Measurements from ENCODE around the gene RBM33.

Gene RBM33

DNA sequence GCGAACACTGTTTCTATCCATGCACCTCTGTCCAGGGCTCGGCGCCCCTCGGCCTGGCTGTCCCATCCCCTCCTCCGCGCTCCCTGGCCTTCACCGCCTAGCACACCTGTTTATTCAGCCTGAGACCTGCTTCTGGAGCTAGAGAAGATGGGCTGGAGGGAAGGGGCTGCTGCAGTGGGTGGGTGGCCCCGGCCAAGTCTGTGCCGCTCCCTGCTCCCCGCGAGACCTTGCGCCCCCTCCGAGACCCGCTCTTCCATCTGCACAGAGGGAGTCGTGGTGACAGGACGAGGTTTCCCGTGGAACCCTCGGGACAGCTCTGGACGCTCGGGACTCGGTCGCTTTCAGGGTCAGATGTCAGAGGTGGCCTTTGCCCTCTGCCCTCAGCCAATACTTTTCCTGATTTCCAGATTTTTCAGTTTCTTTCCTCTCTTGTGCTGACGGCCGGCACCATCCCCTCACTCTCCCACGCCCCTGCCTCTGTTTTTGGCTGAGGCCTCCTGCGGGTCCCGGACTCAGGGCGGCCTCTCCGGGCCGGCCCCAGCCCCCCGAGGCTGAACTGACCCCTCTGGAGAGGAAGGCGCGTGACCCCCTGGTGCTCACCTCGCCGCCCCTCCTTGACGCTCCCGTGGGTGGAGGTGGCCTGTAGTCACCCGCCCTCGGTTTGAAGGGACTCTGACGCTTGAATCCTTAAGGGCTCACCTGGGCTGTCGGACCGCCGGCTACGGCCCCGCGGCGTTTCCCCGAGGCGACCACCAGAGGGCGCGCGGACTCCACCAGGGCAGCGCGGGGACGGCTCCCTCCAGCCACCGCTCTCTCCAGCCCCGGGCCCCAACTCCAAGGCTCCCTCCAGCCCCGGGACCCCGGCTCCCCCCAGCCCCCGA, 152.2 kb downstream of the RBM33 start:
- DNase-seq (ENCODE audit: low read depth): peak; percentile 32

DNA sequence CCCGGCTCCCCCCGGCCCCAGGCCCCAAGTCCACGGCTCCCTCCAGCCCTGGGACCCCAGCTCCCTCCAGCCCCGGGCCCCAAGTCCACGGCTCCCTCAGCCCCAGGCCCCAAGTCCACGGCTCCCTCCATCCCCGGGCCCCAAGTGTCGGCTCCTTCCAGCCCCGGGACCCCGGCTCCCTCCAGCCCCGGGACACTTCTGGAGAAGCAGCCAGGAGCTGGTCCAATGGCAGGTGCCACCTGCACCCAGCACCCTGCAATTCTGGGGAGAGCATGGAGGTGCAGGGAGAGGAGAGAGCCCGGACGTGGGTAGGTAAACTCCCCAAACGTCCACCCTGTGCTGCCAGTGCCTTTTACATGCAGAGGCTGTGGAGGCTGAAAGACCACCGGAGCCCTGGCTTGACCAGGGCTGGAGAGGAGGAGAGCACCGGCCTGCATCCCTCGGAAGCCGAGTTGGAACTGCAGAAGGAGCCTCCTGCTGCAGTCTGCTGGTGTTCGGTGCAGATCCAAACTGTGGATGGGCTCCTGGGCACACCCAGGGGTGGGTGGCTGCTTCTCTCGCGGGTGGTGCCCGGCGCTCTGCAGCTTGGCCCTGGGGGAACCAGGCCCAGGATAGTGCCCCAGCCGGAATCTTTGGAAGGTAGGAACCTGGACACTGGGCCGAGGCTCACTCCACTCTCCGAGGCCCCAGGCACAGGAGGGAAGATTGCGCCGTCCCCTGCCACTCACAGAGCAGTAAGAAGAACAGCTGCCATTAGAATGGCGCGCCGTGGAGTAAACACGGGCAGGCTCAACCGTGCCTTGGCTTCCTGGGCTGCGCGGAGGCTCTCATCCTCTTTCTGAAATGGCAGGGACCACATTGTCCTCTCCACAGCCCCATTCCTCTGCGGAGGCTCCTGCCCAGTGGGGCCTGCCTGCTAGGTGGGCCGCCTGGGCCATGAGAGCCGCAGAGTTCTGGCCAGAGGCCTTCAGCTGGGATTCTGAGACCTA, 153.1 kb downstream of the RBM33 start:
- no peak for DNase-seq (ENCODE audit: low read depth)

DNA sequence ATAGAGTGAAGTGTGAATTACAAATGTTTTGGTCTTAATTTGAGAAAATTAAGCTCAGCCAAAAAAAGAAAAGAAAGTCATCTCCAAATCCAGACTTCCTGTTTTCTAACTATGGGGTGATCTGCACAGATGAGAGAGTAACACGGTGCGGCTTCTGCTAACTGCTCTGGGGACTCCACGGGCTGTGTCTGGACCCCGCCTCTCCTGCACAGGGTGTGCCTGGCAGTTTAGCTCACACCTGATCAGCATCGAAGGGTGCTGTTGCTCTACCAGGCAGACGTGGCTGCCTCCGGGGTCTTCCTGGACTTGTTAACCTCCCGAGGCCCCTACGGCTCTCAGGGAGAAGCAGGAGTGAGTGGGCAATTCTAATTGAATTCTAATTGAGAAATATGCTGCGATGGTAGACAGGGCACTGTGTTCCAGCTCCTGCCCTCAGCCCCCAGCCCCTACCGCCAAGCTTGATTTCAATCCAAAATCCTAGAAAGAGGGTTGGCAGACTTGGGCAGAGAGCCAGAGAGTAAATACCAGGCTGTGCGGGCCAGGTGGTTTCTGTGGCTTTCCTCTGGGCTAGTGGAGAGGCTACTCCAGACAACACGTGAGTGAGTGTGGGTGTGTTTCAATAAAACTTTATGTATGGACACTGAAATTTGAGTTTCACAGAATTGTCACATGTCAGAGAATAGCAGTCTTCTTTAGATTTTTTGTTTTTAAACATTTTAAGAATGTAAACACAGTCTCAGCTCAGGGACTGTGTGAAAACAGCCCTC, 154.4 kb downstream of the RBM33 start:
- no peak for DNase-seq (ENCODE audit: low read depth)

DNA sequence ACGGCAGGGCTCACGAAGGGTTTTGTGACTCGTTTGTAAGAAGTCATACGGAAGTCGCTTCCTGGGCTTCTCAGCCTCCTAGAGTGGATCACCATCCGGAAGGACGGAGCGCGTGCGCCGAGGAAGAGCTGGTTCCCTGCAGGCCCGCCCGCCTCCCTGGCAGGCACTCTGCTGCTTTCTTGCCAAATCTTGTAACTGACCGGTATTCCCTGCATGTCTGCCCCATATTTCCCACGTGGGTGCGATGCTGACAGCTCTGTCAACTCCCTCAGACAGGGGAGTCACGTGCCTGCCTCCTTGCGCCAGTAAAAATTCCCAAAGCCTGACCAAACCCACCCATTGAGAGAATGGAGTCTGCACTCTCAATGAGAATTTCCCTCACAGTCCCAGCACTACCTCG, 155.1 kb downstream of the RBM33 start:
- DNase-seq (ENCODE audit: low read depth): no peak

- no peak for DNase-seq (ENCODE audit: low read depth)
Observed at GRCh38 chr7:155800301-155800700, 155.8 kb downstream of the RBM33 start.

- DNase-seq (ENCODE audit: low read depth): no peak
Observed at GRCh38 chr7:155800741-155801267, 156.3 kb downstream of the RBM33 start.

DNA sequence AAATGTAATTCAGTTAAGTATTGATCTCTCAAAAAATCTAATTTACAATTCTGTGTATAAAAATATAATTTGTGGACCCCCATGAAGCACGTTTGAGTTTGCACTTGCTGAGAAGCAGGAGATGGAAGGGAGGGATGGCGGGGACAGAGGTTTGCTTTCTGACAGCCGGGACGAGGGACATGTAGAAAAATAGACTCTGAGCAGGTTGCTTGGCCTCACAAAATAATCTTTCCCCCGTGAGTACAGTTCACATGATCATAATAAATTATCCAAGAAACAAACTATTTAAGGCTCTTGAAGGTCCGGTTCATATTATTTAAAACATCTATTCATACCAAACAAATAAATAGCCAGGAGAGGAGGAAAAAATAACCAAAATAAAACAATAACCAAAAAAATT, 157.8 kb downstream of the RBM33 start:
- no peak for DNase-seq (ENCODE audit: low read depth)

DNA sequence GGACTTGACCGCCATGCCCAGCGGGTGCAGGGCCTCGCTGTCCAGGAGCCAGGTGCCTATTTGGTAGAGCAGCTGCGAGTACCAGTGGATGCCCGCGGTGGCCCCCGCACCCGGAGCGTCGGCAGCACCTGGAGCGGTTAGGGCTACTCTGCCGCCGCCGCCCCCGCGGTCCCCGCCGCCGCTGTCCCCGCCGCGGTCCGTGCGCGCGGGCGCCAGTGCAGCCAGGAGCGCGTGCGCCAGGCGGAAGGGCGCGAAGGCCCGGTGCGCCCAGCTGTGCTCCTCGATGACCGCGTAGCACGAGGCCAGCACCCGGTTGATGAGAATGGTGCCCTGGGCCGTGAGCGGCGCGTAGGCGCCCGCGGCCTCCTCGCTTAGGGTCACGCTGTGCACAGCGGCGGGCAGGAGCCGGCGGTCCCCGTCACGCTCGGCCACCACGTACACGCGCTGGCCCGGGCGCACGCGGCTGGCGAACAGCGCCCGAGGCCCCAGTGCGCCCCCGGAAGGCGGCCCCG, 158.5 kb downstream of the RBM33 start:
- DNase-seq (ENCODE audit: low read depth): no peak

GRCh38 chr7:155803418-155804376, 159.2 kb downstream of the RBM33 start:
- peak; percentile 25 for DNase-seq (ENCODE audit: low read depth)

- DNase-seq (ENCODE audit: low read depth): no peak
Observed at GRCh38 chr7:155804431-155804831, 160.0 kb downstream of the RBM33 start.

DNA sequence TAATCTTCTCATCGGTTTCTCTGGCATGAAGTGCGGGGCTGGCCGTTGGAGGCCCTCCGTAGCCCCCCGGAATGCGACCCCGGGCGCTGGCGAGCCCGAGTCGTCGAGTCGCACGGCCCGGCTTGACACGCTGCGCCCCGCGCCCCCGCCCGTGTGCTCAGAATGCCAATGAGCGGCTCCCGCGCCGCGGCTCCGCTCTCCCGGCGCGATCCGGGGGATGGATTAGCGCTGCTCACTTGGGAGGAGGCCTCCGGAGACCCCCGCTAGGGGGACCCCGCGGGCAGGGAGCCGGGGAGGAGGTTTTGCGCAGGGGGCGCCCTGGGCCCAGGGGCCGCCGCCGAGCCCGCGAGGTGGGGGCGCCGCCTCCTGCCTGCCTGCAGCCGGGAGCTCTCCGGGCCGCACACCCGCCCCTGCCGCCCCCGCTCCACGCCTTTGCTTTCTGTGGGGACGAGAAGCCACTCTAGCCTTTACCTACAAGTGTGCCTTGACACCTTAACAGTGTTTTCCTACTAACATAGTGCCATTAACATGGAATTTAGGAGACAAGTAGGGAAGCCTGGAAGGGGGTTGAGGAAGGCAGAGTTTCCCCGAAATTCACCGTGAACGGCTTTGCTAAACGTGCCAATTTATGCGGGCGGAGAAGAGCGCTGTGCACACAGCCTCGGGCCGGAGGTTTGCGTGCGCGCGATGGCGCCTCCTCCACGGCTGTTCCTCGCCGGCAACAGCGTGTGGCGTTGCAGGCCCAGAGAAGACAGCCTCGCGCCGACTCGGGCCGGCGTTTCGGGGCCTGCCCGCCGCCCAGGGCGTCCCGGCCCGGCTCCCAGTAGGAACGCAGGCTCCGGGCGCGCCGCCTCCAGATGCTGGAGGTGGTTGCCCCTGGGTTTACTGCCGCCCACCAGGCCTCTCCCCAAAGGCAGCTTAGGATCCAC, 160.7 kb downstream of the RBM33 start:
- peak; percentile 60 for DNase-seq (ENCODE audit: low read depth)

GRCh38 chr7:155805826-155806095, 161.3 kb downstream of the RBM33 start:
- DNase-seq (ENCODE audit: low read depth): no peak

DNA sequence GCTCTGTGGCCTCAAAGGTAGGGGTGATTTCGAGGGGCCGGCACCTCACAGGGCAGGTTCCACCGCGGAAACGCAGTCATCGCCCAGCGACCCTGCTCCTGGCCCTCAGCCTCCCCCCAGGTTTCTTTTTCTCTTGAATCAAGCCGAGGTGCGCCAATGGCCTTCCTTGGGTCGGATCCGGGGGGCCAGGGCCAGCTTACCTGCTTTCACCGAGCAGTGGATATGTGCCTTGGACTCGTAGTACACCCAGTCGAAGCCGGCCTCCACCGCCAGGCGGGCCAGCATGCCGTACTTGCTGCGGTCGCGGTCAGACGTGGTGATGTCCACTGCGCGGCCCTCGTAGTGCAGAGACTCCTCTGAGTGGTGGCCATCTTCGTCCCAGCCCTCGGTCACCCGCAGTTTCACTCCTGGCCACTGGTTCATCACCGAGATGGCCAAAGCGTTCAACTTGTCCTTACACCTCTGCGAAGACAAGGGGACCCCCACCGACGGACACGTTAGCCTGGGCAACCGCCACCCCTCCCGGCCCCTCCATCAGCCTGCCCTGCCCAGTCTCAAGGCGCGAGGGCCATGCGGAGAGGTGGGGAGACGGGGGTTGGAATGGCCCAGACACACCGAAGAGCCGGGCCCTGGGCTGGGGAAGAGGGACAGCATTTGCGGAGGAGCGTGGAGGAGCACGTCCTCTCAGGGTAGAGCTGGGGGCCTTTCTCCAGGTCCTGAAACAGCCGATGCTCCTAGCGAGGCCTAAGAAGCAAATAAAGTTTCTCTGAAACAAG, 161.8 kb downstream of the RBM33 start:
- DNase-seq (ENCODE audit: low read depth): no peak

DNA sequence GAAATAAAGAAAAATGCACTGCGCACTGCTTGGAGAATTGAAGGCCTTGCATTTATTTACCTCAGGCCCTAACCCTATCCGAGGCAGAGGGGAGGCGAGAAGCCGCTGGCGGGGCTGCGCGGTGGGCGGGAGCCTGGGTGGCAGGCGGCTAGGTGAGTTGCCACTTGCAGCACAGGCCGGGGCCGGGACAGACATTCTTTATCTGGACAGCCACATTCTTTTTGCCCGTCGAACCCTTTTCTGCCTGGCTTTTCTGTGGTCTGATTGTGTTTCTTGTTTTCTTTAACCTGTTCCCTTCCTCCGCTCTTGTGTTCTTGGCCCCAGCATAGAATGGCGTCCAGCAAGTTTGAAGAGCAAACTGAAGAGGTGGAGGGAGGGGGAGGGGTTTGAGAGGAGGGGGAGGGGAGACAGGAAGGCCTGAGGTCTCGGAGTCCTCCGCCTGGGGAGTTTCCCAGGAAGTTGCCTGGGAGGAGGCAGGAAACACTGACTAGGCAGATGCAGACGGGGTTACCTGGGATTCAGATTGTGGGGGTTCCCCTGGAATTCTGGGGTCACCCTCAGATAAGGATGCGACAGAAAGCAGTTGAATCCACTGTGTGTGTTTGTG, 162.7 kb downstream of the RBM33 start:
- no peak for DNase-seq (ENCODE audit: low read depth)

- no peak for DNase-seq (ENCODE audit: low read depth)
Observed at GRCh38 chr7:155807789-155808548, 163.5 kb downstream of the RBM33 start.

- no peak for DNase-seq (ENCODE audit: low read depth)
Observed at GRCh38 chr7:155808549-155809331, 164.3 kb downstream of the RBM33 start.

All from EH (cell line).